Dedifferentiated amniotic fluid mesenchymal stem cell (primary cell): ENCODE data around the gene BTG4.

ENCODE experiments used
- DNase-seq: peaks from one replicate; pipeline ENCODE4 v3.0.0-alpha.2; 2016; ENCODE audit errors: extremely low spot score

The BTG4 gene

DNA sequence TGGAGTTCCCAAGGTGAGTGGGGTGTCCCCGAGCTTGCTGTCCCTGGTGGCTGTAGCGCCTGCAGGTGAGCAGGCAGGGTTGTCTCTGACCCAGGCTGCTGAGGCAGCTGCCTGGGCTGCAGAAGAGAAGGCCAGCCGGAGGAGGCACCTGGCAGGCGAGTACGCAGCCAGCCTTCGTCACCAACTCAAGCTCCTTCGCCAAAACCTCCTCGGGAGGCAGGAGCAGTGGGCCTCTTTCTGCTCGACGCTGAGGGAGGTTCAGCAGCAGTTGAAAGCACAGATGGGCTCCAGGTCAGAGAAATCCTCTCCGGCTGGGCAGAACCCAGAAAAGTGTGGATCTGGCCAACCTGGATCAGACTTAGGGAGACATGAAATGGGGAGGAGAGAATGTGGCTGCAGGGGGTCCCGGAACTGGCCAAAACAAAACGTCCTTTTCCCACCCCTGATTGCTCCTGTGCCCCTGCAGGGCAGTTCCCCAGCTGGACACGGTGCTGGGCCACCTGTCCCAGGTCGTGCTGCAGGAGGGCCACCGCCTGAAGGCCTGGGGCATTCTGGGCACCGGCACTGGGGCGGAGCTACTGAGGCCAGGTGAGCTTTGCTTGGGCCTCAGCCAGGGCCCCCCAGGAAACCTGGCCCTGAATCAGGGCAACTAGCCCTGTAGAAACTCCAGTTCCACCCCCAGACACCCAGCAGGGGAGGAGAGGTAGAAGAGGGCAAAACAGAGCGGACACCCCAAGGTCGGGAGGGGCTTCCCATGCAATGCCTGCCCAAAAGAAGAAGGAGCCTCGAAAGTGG is 56.7 kb downstream of the BTG4 start:
- no peak for DNase-seq

- DNase-seq: peak; percentile 62
These were observed 57.5 kb downstream of the BTG4 start for GRCh38 chr11:111454561-111455192.

GRCh38 chr11:111452817-111453552 is 59.2 kb downstream of the BTG4 start:
- DNase-seq: no peak

DNA sequence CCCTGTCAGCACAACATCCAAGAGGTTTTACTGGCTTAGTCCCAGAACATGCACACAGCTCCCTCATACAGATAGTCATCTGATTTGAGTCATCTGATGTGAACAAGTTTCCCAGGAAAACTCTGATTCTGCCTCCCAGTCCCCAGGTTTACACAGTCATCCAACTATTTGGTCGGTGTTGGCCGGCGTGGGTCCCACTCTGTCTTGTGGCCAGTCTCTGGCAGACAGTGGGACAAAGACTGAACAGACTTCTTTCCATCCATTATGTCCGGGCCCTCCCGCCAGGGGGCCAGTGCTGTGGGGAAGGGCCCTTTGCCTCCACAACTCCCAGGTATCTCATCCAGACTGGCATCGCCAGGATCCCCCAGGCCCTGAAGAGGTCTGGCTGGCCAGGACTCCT is 60.0 kb downstream of the BTG4 start:
- no peak for DNase-seq

DNA sequence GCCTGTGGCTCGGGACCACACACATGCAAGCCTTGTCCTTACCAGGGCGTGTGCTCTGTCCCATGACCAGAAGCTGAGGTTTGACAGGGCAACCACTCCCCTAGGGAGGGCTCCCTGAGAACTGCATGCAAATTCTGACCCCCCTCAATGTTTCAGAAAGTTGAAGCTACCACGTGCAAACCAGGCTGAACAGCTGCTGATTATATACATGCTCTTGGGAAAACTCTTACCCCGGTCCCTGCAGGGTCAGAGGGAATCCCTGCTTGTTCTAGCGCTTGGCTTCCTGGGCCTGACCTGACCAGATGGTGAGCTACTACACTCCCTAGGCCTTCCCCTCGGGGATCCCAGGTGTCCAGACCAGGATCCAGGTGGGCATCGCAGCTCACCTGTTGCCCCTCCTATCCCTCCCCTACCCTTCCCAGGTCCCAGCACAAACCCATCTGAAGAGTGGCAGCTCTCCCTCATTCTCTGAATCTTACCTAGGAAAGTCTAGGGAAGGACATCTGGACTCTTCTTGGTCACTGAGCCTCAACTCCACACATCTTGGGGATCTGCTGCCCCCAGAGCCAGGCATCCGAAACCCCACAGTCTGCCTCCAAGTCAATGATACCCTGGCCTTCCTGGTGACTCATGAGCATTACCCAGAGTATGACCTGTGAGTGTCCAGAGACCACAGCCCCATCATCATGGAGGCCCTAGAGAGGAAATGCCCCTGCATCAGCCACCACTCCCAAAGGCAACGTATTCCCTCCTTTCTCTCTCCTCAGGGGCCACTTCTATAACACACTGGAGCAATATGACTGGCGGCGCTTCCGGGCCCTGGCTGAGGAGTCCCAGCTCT is 61.5 kb downstream of the BTG4 start:
- no peak for DNase-seq

DNA sequence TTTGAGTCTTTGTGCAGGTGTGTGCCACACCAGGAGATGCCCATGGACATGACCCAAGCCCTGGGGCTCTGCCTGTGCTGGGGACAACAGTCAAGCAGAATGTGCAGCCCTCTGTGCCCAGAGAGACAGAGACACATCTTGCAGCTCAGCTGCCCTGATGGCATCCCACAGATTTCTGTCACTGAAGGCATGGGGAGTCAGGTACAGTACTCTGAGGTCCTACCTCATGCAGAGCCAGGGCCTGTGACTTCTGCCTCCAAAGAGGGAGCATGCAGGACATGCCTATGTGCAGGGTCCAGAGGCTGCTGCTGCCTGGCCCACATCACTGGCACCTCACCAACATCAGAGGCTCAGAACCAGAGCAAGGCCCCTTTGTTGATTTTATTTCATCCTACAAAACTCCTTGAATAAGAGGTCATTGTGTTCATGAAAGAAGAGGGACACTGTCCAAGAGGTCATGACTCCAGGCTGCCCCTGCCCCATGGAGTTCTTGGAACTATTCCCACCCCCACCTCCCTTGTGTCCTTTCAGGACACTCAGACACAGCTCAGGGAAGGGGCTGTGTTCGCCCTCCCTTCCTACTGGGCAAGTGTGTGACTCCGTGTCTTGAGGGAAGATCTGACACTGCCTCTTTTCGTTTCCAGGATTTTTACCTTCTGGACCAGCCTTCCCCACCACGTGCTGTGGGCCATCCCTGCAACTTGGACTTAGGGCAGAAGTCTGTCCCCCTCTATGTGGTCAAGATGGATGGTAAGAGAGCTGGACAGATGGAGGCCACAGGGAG is 62.3 kb downstream of the BTG4 start:
- DNase-seq: no peak

- no peak for DNase-seq
These were observed 63.2 kb downstream of the BTG4 start for GRCh38 chr11:111448831-111449557.

DNA sequence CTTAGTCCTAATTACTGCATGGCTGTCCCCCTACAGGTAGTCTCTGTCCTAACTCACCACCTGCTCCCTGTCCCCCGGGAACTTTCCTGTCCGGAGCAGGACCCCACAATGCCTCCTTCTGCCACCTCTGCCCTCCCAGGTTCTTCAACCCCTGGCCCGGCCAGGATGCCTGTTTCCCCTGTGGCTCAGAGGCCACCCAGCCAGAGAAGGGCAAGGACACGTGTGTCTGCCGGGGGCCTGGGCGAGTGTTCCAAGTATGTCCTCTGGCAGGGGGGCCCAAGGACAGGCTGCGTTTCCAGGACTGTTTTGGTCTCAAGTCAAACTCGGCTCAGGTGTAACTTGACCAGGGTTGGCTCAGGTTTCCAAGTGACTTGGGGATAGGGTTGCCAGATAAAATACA is 63.8 kb downstream of the BTG4 start:
- DNase-seq: no peak

DNA sequence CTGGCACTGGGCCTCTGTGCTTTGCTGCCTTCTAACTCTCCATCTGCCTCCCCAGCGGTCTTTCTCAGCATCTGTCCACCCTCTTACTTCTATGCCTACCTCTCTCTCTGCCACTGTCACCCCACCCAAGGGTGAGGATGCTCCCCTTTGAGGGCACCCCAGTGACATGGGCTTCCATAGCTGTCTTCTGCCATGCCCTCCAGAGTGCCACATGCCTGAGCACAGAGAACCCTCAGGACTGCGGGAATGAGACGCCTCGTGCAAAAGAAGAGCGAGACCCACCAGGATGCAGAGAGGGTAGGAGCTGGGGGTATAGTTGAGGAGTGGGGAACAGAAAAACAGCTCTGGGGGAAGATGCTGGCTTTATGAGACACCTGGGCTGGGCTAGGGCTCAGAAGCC is 64.3 kb downstream of the BTG4 start:
- DNase-seq: no peak

DNA sequence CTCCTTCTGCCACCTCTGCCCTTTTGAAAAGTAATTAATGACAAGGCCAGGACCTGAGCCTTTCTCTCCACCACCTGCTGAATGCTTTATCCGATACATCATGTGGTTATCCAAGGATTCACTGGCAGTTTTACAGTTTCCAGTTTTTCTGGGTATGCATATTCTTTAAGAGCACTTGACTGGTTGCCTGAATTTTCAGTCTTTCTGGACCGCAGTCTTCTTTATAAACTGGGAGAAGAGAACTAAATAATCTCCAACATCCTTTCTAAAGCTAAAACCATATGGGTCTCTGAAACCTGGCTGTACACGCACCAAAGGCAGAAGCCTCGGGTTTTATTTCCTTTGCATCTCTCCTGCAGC is 65.1 kb downstream of the BTG4 start:
- no peak for DNase-seq

DNA sequence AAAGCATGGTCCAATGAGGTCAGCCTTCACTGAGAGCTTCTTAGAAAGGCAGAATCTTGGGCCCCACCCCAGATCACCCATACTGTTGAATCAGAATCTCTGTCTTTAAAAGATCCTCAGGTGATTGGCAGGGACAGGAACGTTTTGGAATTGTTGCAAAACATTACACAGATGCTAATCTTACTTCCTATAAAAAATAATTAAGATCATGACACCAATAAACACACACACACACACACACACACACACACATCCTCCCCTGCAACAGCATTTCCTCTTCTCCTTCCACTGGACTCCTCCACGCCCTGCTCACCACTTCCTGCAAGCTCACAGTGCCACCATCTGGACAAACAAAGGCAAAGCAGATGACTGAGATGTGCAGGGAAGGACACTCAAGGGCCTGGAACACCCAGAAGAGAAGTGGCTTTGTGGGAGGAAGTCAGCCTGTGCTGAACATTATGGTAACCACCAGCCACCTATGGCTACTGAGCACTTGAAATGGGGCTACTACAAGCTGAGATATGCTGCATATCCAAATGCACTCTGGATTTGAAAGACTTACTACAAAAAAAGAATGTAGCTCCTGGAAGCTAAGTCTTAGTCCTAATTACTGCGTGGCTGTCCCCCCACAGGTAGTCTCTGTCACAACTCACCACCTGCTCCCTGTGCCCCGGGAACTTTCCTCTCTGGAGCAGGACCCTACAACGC is 65.6 kb downstream of the BTG4 start:
- DNase-seq: peak; percentile 95

- no peak for DNase-seq
These were observed 66.6 kb downstream of the BTG4 start for GRCh38 chr11:111445586-111445985.
